ENCODE measurements around the gene ULK3.

Gene ULK3

DNA sequence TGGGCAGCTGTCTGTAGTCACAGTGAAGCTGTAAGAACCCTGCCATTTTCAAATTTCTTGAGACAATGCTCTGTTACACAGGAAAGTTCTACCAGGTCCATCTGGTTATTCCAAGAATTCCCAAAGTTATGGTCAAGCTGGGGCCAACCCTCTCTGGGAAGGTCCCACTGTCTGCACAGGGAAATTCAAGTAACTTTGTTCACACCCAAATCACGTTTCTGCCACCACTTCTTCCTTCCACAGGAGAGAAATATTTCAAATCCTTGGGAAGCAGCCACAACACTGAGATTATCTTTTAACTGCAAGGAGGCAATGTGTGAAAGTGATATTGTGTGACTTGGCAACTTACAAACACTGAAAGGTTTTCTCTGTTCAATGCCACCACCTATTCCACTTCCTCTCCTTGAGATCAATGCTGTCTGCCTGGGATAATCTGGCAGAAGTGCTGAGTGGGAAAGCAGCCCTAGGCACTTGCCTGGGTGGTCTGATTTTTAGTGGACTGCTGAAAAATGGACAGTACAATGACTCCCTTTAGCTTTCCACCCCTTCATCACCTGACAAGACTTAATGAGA is 24.6 kb upstream of the ULK3 start:
- no peak for DNase-seq

DNA sequence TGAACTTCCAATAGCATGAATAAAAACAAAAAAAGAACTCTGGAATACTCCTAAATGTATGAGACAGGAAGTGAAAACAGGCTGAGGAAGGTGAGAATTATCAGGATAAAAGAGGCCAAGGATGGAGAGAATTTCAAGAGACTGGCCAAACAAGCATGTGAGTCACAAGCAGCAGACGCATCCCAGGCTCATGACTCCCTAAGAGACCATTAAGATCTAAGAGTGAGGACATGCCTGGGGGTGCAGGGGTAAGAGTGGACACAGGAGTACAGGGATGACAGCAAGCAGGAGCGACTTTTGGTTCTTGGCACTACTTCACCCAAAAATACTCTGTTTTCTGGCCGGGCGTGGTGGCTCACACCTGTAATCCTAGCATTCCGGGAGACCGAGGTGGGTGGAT is 23.1 kb upstream of the ULK3 start:
- DNase-seq = no peak

DNA sequence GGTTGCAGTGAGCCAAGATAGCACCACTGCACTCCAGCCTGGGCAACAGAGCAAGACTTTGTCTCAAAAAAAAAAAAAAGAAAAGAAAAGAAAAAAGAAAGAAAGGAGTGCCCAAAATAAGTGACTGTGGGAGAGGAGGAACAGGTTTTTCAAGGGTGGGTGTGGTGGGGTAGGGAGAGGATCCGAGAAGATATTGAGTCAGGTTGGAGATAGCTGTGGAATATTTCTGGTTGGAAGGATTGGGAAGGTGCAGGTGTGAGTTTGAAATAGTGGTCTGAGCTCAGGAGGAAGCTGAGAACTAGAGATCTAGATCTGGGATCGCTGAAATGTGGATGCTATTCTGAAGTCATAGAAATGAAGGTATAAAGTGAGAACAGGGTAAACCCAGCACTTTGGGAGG is 22.4 kb upstream of the ULK3 start:
- DNase-seq = no peak

- no peak for DNase-seq
These were observed 21.3 kb upstream of the ULK3 start for GRCh38 chr15:74864296-74864695.

- DNase-seq = no peak
These were observed 20.5 kb upstream of the ULK3 start for GRCh38 chr15:74863239-74864056.

DNA sequence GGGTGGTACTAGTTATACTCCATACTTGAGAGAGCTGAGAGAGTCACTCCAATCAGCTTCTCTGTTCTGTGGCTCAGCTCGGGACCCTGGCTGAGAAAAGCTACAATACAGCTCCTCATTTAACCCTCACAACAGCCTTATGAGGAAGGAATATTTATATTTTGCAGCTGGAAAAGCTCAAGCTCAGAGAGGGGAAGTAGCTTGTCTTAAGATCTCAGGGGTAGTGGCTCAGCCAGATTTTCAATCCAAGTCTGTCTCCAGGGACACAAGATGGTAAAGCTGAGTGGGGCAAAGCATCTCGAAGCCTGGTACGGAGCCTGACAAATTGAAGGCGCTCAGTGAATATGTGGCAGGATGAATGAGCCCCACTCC is 15.4 kb upstream of the ULK3 start:
- no peak for DNase-seq

DNA sequence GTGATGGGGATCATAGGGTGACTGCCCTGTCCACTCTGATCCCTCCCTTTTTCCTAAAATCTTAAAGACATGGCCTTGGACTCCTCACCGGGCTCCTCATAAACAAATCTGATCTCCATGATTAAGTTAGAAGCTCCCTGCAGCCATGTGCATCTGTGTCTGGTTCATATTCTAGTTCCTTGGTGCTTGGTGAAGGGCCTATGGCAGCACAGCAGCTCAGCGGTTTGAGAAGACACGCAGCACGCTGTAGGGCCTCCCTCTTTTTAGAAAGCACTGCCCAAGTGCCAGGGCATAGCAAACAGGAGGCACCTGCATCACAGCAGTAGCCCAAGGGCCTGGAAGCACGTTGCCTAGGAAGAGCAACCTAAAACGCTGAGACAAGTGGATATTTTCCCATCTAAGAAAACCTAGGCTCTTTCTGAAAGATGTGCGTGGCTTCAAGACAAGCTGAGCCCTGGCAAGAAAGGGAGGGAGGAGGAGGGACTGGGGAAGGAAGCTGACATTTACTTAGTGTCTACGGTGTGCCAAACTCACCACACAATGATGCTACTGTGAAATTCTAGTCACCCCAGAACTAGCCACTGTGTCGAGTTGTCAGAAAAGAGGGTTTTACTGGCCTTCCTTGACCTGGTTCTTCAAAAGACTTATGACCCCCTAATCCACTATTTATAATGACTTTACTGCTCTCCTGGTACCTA is 14.9 kb upstream of the ULK3 start:
- no peak for DNase-seq

DNA sequence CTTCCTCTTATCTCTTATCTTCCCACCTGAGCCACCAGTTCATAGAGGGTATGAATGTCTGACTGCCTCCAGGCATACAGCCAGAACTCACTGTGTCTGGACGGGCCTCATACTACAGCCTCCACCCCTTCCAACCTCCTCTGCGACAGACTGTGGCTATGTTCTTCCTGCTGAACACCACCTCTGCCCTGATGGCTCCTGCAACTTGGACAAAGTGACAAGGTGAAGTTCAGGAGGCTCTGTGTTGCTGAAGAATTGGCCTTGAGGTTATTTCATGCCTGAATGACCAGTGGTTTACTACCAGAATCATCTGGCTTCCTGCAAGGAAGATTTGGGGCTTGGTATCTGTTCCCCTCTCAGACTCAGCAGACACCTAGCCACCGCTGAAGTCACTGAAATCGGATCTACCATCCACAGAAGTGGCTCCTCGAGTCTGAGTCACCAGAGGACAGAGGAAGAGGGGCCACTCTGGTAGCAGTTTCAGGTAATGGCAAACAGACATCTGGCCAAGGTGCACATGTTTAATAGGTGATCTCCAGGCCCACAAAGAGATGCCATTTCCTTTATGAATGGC is 14.2 kb upstream of the ULK3 start:
- DNase-seq = no peak

GRCh38 chr15:74856537-74856936 is 13.6 kb upstream of the ULK3 start:
- DNase-seq = no peak

DNA sequence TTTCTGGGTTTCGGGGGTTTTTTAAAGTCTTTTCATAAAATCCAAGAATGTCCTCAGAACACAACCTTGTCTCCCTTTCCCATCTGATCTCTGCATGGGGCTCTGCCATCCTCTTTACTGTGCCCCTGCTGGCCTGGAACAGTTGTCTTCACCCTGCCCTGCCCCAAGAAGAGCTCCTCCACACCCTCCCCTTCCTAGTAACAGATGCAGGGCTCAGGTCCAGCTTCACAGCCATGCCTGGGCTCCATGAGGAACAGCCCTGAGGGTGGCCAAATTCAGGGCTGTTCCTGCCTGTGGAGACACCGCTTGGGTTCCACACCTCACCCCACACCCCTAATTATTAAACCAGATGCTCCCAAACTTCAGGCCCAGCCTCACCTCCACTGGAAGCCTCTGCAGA is 12.9 kb upstream of the ULK3 start:
- DNase-seq = no peak

GRCh38 chr15:74854453-74855022 is 11.6 kb upstream of the ULK3 start:
- DNase-seq = no peak

GRCh38 chr15:74851960-74852359 is 9.0 kb upstream of the ULK3 start:
- no peak for DNase-seq

DNA sequence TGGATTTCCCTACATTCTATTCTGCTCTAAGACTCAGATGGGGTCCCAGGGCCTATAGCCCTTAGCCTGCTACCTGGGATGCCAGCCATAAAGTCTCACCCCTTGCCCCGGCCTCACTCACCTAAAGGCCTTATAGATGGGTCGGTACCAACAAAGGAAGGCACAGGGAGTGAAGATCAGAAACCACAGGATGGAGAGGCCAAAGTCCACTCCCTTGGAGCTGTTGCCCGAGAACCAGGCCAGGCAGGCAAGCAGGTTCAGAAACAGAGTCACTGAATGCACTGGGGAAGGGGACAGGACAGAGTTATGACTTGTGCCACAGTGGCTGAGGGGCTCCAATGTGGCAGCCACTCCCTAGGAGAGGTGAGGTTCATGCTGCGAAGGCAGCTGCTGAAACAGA is 7.4 kb upstream of the ULK3 start:
- no peak for DNase-seq

- no peak for DNase-seq
These were observed 4.5 kb upstream of the ULK3 start for GRCh38 chr15:74847432-74847831.

DNA sequence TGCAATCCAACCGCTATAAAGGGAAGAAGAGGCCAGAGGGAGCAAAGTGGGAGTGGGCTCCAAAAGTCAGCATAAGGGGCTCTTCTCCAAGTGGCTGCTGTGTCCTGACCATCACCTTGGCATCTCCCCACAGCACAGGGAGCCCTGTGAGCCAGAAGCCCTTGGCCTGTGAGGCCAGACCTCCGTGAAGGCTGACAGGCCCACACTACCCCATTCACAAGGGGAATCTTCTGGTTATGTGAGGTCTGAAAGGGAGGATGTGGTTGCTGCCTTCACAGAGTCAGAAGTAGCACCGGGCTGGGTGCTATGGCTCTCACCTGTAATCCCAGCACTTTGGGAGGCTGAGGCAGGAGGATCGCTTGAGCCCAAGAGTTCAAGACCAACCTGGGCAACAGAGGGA is 2.6 kb upstream of the ULK3 start:
- no peak for DNase-seq

DNA sequence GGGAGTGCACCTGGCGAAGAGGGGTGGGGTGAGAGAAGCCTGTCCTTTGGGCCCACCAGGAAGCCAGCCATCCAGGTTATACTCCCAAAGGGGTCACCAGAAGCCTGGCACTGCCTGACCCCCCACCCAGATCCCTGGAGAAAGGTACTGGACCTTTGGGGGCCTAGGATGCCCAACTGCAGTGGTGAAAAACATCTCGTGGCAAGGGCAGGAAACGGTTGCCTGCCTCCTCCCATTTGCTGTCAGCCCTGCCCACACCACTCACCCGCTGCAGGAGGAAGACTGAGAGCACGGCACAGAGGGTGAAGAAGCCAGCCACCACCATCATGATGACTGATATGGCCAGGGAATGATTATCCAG is 2.2 kb upstream of the ULK3 start:
- DNase-seq = peak; percentile 46 to 47

GRCh38 chr15:74844319-74845207 is 1.6 kb upstream of the ULK3 start:
- no peak for DNase-seq

GRCh38 chr15:74843891-74844299 is 939 bp upstream of the ULK3 start:
- no peak for DNase-seq

- no peak for DNase-seq
These were observed 481 bp upstream of the ULK3 start for GRCh38 chr15:74843445-74843828.

DNA sequence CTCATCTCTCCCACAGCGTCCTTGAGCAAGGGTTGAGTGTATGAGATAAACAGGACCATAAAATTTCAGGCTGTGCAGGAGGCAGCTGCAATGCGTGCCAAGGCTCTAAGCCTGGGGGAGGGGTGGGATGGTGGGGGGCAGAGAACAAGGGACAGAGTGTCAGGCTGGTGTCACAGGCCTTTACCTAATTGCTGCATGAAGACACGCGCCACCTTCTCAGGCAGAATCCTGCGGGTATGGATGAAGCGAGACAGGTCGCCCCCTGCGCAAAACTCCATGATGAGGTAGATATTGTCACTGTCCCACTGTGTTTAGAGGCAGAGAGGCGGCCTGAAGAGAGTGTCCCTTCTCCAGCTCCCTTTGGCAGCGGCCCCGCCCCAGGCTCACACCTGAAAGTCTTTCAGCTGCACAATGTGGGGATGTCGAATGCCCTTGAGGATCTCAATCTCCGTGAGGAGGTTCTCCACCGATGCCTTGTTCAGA is 1.0 kb downstream of the ULK3 start:
- DNase-seq = no peak

DNA sequence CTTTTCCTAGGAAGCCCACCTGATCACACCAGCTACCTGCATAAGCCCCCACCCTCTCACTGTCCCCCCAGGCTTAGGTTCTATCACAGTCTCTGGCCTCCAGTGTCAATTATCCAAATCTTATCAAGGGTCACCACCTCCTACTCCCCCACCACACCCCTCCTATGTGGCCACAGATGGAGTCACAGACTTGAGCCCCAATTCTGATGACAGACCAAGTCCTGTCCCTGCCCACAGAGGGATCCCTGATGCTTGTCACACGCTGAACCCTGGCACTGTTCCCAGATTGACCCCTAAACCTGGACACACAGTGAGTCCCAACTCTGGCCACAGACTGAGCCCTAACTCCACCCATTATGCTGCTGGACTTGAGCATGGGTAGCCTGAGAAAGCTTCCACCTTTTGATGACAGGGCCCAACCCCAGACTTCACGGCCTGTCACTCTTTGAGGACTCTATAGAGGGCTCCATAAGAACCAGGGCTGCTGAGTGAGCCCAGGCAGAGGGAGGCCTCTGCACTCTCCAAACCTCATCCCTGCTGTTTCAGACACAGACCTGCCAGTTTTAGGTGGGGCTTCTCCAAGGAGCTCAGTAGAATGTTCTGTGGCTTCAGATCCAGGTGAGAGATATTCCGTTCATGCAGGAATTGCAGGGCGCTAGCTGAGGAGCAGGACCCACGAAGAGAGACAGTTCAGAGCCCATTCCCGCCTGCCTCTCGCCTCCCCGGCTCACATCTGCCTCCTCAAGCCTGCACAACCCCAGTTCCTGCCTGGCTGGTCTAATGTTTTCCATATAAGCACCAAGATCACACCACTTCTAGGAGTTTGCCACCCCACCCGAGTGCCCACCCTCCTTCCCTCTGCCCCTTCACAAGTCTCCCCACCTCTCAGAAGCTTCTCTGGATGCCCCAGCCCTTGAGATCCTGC is 1.8 kb downstream of the ULK3 start:
- DNase-seq = no peak
